Mesothelial cell of epicardium (in vitro differentiated cells): ENCODE measurements around the gene FAM193A. TPM values are rescaled to one million over a fixed set of nuclear protein-coding genes. Genes with fewer than 3 reads are reported as not detected.
"Not testable (repeated sequence)": the region's sequence is repeated elsewhere in the genome, so short reads cannot be mapped to it uniquely, and the experiment has no call there.

Source experiments
- DNase-seq, 2 experiments: peaks; one replicate each; pipeline ENCODE4 v3.0.0; 2021; ENCODE audit warnings: low spot score in 2 of 2; ENCODE audit not compliant: unreplicated experiment in 2 of 2
- H3K27ac Mint-ChIP-seq: 2 replicates; pipeline ENCODE4 v1.8.0; 2021; ENCODE audit warnings: mixed read lengths
- H3K27me3 Mint-ChIP-seq: 2 replicates; pipeline ENCODE4 v1.8.0; 2021; ENCODE audit warnings: low read depth, mixed read lengths
- H3K36me3 Mint-ChIP-seq: 2 replicates; pipeline ENCODE4 v1.8.0; 2021; ENCODE audit warnings: mixed read lengths
- H3K4me1 Mint-ChIP-seq: 2 replicates; pipeline ENCODE4 v1.8.0; 2021; ENCODE audit warnings: mixed read lengths
- H3K4me3 Mint-ChIP-seq: 2 replicates; pipeline ENCODE4 v1.8.0; 2021; ENCODE audit warnings: mild to moderate bottlenecking, moderate library complexity, mixed read lengths
- H3K9me3 Mint-ChIP-seq: 2 replicates; pipeline ENCODE4 v1.8.0; 2021; ENCODE audit warnings: mixed read lengths
- CTCF ChIP-seq: fragments of 200-600 bp; sonication (generic); IDR thresholded peaks from one replicate; pipeline ENCODE4 v1.5.0; 2021; ENCODE audit warnings: antibody characterized with exemption; ENCODE audit not compliant: unreplicated experiment
- total RNA-seq: library from RNA; stranded (reverse); gene quantifications from 3 replicates; pipeline ENCODE4 v1.2.1, GENCODE V29; 2021

Gene FAM193A
- total RNA-seq, 1 donor from 2014 or later: 48.1 TPM

GRCh38 chr4:2512396-2513135 is 23.9 kb upstream of the FAM193A start:
- no peak for TF ChIP-seq CTCF
- Mint-ChIP-seq H3K27me3 (no peaks in the 10 kb centered on the region), H3K36me3 (peaks cover 37% of the 10 kb centered on the region)

GRCh38 chr4:2514193-2514592 is 22.3 kb upstream of the FAM193A start:
- H3K4me3 Mint-ChIP-seq, H3K27ac Mint-ChIP-seq, H3K4me1 Mint-ChIP-seq, H3K9me3 Mint-ChIP-seq, DNase-seq, H3K27me3 Mint-ChIP-seq: not testable (repeated sequence)
- H3K36me3 Mint-ChIP-seq: peaks cover 35% of the 10 kb centered on the region

More at GRCh38 chr4:2512396-2513135, 23.9 kb upstream of the FAM193A start:
- Mint-ChIP-seq H3K4me1 (no peaks in the 10 kb centered on the region), H3K27ac (no peak overlapping the region), H3K9me3 (no peaks in the 10 kb centered on the region), H3K4me3 (no peak overlapping the region)
- no peak for DNase-seq

- H3K36me3 Mint-ChIP-seq: peaks cover 32% of the 10 kb centered on the region
- H3K9me3 Mint-ChIP-seq, DNase-seq, H3K4me1 Mint-ChIP-seq, H3K27ac Mint-ChIP-seq, H3K4me3 Mint-ChIP-seq, H3K27me3 Mint-ChIP-seq: not testable (repeated sequence)
Measured at GRCh38 chr4:2514944-2515343, 21.5 kb upstream of the FAM193A start.

- Mint-ChIP-seq H3K4me3 (no peak overlapping the region), H3K9me3 (no peaks in the 10 kb centered on the region)
Measured at GRCh38 chr4:2515830-2516550, 20.5 kb upstream of the FAM193A start.

GRCh38 chr4:2516635-2517034 is 19.8 kb upstream of the FAM193A start:
- no peaks in the 10 kb centered on the region for H3K27me3 Mint-ChIP-seq
- no peaks in the 10 kb centered on the region for H3K9me3 Mint-ChIP-seq
- H3K27ac Mint-ChIP-seq: no peak overlapping the region
- H3K4me3 Mint-ChIP-seq: no peak overlapping the region
- no peak for TF ChIP-seq CTCF
- peaks cover 32% of the 10 kb centered on the region for H3K36me3 Mint-ChIP-seq
- H3K4me1 Mint-ChIP-seq: no peaks in the 10 kb centered on the region
- DNase-seq: no peak

More at GRCh38 chr4:2515830-2516550, 20.5 kb upstream of the FAM193A start:
- H3K36me3 Mint-ChIP-seq: peaks cover 32% of the 10 kb centered on the region
- H3K27ac Mint-ChIP-seq: no peak overlapping the region
- no peaks in the 10 kb centered on the region for H3K27me3 Mint-ChIP-seq
- no peak for TF ChIP-seq CTCF
- no peaks in the 10 kb centered on the region for H3K4me1 Mint-ChIP-seq
- no peak for DNase-seq

- peaks cover 4% of the 10 kb centered on the region for H3K9me3 Mint-ChIP-seq
- no peak overlapping the region for H3K27ac Mint-ChIP-seq
- no peak for DNase-seq
- H3K4me3 Mint-ChIP-seq: no peak overlapping the region
- no peaks in the 10 kb centered on the region for H3K36me3 Mint-ChIP-seq
- no peak for TF ChIP-seq CTCF
- H3K27me3 Mint-ChIP-seq: no peaks in the 10 kb centered on the region
- H3K4me1 Mint-ChIP-seq: no peaks in the 10 kb centered on the region
Measured at GRCh38 chr4:2526559-2526958, 9.9 kb upstream of the FAM193A start.
